ENCODE results near the gene ZNF25.

Gene ZNF25

GRCh38 chr10:37965006-37965405, 11.4 kb downstream of the ZNF25 start:
- Histone ChIP-seq H3K9ac (ENCODE audit: low read depth, low read length, poor library complexity) (no peak overlapping the region), H2AK5ac (ENCODE audit: low read depth, low read length) (no peak overlapping the region), H4K8ac (ENCODE audit: low read depth, low read length) (no peak overlapping the region), H3K14ac (ENCODE audit: low read length) (no peak overlapping the region), H3K18ac (ENCODE audit: low read length) (no peak overlapping the region), H3K23ac (ENCODE audit: low read depth, low read length, poor library complexity) (no peak overlapping the region), H2BK12ac (ENCODE audit: low read length) (no peak overlapping the region), H3K27me3 (ENCODE audit: control insufficient read depth in 3 of 3, insufficient read depth in 3 of 3, low read depth in 1 of 3, low read length in 3 of 3) (no peaks in the 10 kb centered on the region), H2BK5ac (ENCODE audit: low read length) (no peak overlapping the region), H3K4ac (ENCODE audit: low read length) (no peak overlapping the region), H3K9me3 (replicated peaks in 1 of 2; ENCODE audit: control insufficient read depth in 2 of 2, insufficient read depth in 1 of 2, low read depth in 1 of 2, low read length in 2 of 2) (peaks cover 12 to 51% of the 10 kb centered on the region in 2 donors), H3K4me1 (ENCODE audit: control insufficient read depth in 2 of 2, insufficient read depth in 1 of 2, low read depth in 1 of 2, low read length in 2 of 2) (no peaks in the 10 kb centered on the region), H3K79me1 (ENCODE audit: low read depth, low read length) (no peaks in the 10 kb centered on the region), H3K4me2 (ENCODE audit: insufficient read depth, low read length, poor library complexity, severe bottlenecking) (no peak overlapping the region), H2AFZ (ENCODE audit: low read length) (no peak overlapping the region), H3K27ac (replicated peaks; ENCODE audit: low read length) (no peak overlapping the region), H3K4me3 (ENCODE audit: low read length in 2 of 2) (no peak overlapping the region), H2BK120ac (ENCODE audit: low read depth, low read length) (no peak overlapping the region), H2BK15ac (ENCODE audit: low read length) (no peak overlapping the region), H4K91ac (ENCODE audit: low read depth, low read length, poor library complexity) (no peak overlapping the region), H3K36me3 (replicated peaks in 1 of 2; ENCODE audit: control insufficient read depth in 2 of 2, insufficient read depth in 2 of 2, low read length in 2 of 2) (peaks cover 0 to 22% of the 10 kb centered on the region in 2 donors)
- DNase-seq (ENCODE audit: low spot score), result no peak

GRCh38 chr10:37960591-37961137, 15.8 kb downstream of the ZNF25 start:
- no CpG with 5 or more reads among the region's 2 CpGs for WGBS, 2 donors (ENCODE audit: extremely low coverage in 2 of 2, insufficient read length in 2 of 2, insufficient replicate concordance in 1 of 2)
- Histone ChIP-seq H3K4ac (ENCODE audit: low read length) (no peak overlapping the region), H3K18ac (ENCODE audit: low read length) (no peak overlapping the region), H3K14ac (ENCODE audit: low read length) (no peak overlapping the region), H2BK12ac (ENCODE audit: low read length) (no peak overlapping the region), H4K91ac (ENCODE audit: low read depth, low read length, poor library complexity) (no peak overlapping the region), H2BK15ac (ENCODE audit: low read length) (no peak overlapping the region), H2AK5ac (ENCODE audit: low read depth, low read length) (no peak overlapping the region), H2BK120ac (ENCODE audit: low read depth, low read length) (no peak overlapping the region), H3K4me1 (ENCODE audit: control insufficient read depth in 2 of 2, insufficient read depth in 1 of 2, low read depth in 1 of 2, low read length in 2 of 2) (no peaks in the 10 kb centered on the region), H3K9ac (ENCODE audit: low read depth, low read length, poor library complexity) (no peak overlapping the region), H3K23ac (ENCODE audit: low read depth, low read length, poor library complexity) (no peak overlapping the region), H3K4me2 (ENCODE audit: insufficient read depth, low read length, poor library complexity, severe bottlenecking) (no peak overlapping the region), H3K4me3 (ENCODE audit: low read length in 2 of 2) (no peak overlapping the region), H3K36me3 (replicated peaks in 1 of 2; ENCODE audit: control insufficient read depth in 2 of 2, insufficient read depth in 2 of 2, low read length in 2 of 2) (peaks cover 0 to 26% of the 10 kb centered on the region in 2 donors), H2BK5ac (ENCODE audit: low read length) (no peak overlapping the region), H3K27me3 (ENCODE audit: control insufficient read depth in 3 of 3, insufficient read depth in 3 of 3, low read depth in 1 of 3, low read length in 3 of 3) (no peaks in the 10 kb centered on the region), H3K79me1 (ENCODE audit: low read depth, low read length) (no peaks in the 10 kb centered on the region), H3K27ac (replicated peaks; ENCODE audit: low read length) (no peak overlapping the region), H2AFZ (ENCODE audit: low read length) (no peak overlapping the region), H3K9me3 (replicated peaks in 1 of 2; ENCODE audit: control insufficient read depth in 2 of 2, insufficient read depth in 1 of 2, low read depth in 1 of 2, low read length in 2 of 2) (peaks cover 10 to 34% of the 10 kb centered on the region in 2 donors), H4K8ac (ENCODE audit: low read depth, low read length) (no peak overlapping the region)
- DNase-seq (ENCODE audit: low spot score), result no peak

GRCh38 chr10:37957841-37958240, 18.6 kb downstream of the ZNF25 start:
- no peak overlapping the region for H2AK5ac ChIP-seq (ENCODE audit: low read depth, low read length)
- H3K27ac ChIP-seq (replicated peaks; ENCODE audit: low read length), result no peak overlapping the region
- H4K91ac ChIP-seq (ENCODE audit: low read depth, low read length, poor library complexity), result no peak overlapping the region
- no peak overlapping the region for H3K4ac ChIP-seq (ENCODE audit: low read length)
- H3K27me3 ChIP-seq (ENCODE audit: control insufficient read depth in 3 of 3, insufficient read depth in 3 of 3, low read depth in 1 of 3, low read length in 3 of 3), result no peaks in the 10 kb centered on the region
- H2AFZ ChIP-seq (ENCODE audit: low read length), result no peak overlapping the region
- H3K23ac ChIP-seq (ENCODE audit: low read depth, low read length, poor library complexity), result no peak overlapping the region
- no peaks in the 10 kb centered on the region for H3K79me1 ChIP-seq (ENCODE audit: low read depth, low read length)
- no peak overlapping the region for H3K4me3 ChIP-seq (ENCODE audit: low read length in 2 of 2)
- no peak overlapping the region for H2BK5ac ChIP-seq (ENCODE audit: low read length)
- DNase-seq (ENCODE audit: low spot score), result no peak
- H3K9me3 ChIP-seq (replicated peaks in 1 of 2; ENCODE audit: control insufficient read depth in 2 of 2, insufficient read depth in 1 of 2, low read depth in 1 of 2, low read length in 2 of 2), result peaks cover 3 to 40% of the 10 kb centered on the region in 2 donors
- H2BK120ac ChIP-seq (ENCODE audit: low read depth, low read length), result no peak overlapping the region
- no peak overlapping the region for H4K8ac ChIP-seq (ENCODE audit: low read depth, low read length)
- no peak overlapping the region for H3K4me2 ChIP-seq (ENCODE audit: insufficient read depth, low read length, poor library complexity, severe bottlenecking)
- H2BK12ac ChIP-seq (ENCODE audit: low read length), result no peak overlapping the region
- WGBS, 2 donors (ENCODE audit: extremely low coverage in 2 of 2, insufficient read length in 2 of 2, insufficient replicate concordance in 1 of 2), result no CpG with 5 or more reads among the region's 2 CpGs
- peaks cover 0 to 54% of the 10 kb centered on the region in 2 donors for H3K36me3 ChIP-seq (replicated peaks in 1 of 2; ENCODE audit: control insufficient read depth in 2 of 2, insufficient read depth in 2 of 2, low read length in 2 of 2)
- peaks cover 0 to 4% of the 10 kb centered on the region in 2 donors for H3K4me1 ChIP-seq (ENCODE audit: control insufficient read depth in 2 of 2, insufficient read depth in 1 of 2, low read depth in 1 of 2, low read length in 2 of 2)
- H3K9ac ChIP-seq (ENCODE audit: low read depth, low read length, poor library complexity), result no peak overlapping the region
- H2BK15ac ChIP-seq (ENCODE audit: low read length), result no peak overlapping the region
- H3K18ac ChIP-seq (ENCODE audit: low read length), result no peak overlapping the region
- H3K14ac ChIP-seq (ENCODE audit: low read length), result no peak overlapping the region

DNA sequence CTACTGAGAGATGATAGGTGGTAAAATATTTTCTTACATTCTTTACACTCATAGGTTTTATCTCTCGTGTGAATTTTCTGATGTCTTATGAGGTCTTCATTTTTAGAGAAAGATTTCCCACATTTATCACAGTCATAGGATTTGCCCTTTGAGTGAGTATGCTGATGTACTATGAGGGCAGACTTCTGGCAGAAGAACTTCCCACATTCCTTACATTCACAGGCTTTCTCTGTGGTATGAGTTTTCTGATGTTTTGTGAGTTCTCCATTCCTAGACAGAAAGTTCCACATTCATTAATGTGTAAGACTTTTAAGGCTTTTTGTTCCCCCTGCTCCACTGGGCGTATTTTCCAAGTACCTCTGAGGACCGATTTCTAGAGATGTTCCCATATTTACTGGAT, 23.5 kb downstream of the ZNF25 start:
- peaks cover 2 to 75% of the 10 kb centered on the region in 2 donors for H3K36me3 ChIP-seq (replicated peaks in 1 of 2; ENCODE audit: control insufficient read depth in 2 of 2, insufficient read depth in 2 of 2, low read length in 2 of 2)
- WGBS, 2 donors (ENCODE audit: extremely low coverage in 2 of 2, insufficient read length in 2 of 2, insufficient replicate concordance in 1 of 2), result no CpG with 5 or more reads among the region's 3 CpGs

More for the DNA sequence above, 23.5 kb downstream of the ZNF25 start:
- Histone ChIP-seq H2BK12ac (ENCODE audit: low read length) (no peak overlapping the region), H4K91ac (ENCODE audit: low read depth, low read length, poor library complexity) (no peak overlapping the region), H4K8ac (ENCODE audit: low read depth, low read length) (no peak overlapping the region), H3K4ac (ENCODE audit: low read length) (no peak overlapping the region), H3K9ac (ENCODE audit: low read depth, low read length, poor library complexity) (no peak overlapping the region), H2AFZ (ENCODE audit: low read length) (no peak overlapping the region), H3K14ac (ENCODE audit: low read length) (no peak overlapping the region), H3K27ac (replicated peaks; ENCODE audit: low read length) (no peak overlapping the region), H3K9me3 (replicated peaks in 1 of 2; ENCODE audit: control insufficient read depth in 2 of 2, insufficient read depth in 1 of 2, low read depth in 1 of 2, low read length in 2 of 2) (peaks cover 5 to 48% of the 10 kb centered on the region in 2 donors), H3K4me2 (ENCODE audit: insufficient read depth, low read length, poor library complexity, severe bottlenecking) (no peak overlapping the region), H2BK5ac (ENCODE audit: low read length) (no peak overlapping the region), H2BK120ac (ENCODE audit: low read depth, low read length) (no peak overlapping the region), H2AK5ac (ENCODE audit: low read depth, low read length) (no peak overlapping the region), H3K18ac (ENCODE audit: low read length) (no peak overlapping the region), H3K79me1 (ENCODE audit: low read depth, low read length) (no peaks in the 10 kb centered on the region), H3K23ac (ENCODE audit: low read depth, low read length, poor library complexity) (no peak overlapping the region), H3K27me3 (ENCODE audit: control insufficient read depth in 3 of 3, insufficient read depth in 3 of 3, low read depth in 1 of 3, low read length in 3 of 3) (no peaks in the 10 kb centered on the region), H2BK15ac (ENCODE audit: low read length) (no peak overlapping the region), H3K4me1 (ENCODE audit: control insufficient read depth in 2 of 2, insufficient read depth in 1 of 2, low read depth in 1 of 2, low read length in 2 of 2) (peaks cover 0 to 8% of the 10 kb centered on the region in 2 donors), H3K4me3 (ENCODE audit: low read length in 2 of 2) (no peak overlapping the region)
- DNase-seq (ENCODE audit: low spot score), result no peak
